ENCODE measurements around the gene KCNK15.

DNA sequence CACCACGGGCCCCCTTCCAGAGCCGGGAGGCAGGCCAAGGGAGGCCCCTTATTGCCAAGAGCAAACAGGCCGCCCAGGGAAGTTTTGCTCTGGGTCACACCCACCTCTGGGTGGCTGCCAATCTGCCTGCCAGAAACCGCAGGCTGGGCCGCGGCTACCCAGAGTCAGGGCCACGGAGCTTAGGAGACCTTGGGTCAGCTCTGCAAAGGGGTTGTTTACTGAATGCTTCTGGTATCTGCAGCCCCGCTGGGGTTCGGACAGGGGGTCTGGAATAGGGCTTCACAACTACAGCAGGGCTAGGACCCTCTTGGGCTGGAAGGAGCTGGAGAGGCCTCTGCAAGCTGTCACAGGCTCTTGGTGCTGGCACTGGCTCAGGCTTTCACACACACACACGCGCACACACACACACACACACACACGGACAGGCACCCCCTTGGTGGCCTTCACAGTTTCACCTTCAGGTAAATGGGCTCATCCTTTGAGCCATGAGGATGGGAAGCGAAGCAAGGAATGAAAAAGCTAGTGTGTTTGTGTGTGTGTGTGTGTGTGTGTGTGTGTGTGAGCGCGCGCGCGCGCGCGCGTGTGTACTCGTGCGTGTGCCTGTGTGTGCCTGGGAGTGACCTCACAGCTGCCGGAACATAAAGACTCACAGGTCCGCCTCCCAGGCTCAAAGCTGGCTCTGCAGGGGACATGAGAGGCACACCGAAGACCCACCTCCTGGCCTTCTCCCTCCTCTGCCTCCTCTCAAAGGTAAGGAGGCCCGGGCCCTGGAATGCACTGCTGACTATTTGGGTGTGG lies 30.8 kb upstream of the KCNK15 start, which contains the start of gene CCN5:
- TF ChIP-seq, protein P1, sequence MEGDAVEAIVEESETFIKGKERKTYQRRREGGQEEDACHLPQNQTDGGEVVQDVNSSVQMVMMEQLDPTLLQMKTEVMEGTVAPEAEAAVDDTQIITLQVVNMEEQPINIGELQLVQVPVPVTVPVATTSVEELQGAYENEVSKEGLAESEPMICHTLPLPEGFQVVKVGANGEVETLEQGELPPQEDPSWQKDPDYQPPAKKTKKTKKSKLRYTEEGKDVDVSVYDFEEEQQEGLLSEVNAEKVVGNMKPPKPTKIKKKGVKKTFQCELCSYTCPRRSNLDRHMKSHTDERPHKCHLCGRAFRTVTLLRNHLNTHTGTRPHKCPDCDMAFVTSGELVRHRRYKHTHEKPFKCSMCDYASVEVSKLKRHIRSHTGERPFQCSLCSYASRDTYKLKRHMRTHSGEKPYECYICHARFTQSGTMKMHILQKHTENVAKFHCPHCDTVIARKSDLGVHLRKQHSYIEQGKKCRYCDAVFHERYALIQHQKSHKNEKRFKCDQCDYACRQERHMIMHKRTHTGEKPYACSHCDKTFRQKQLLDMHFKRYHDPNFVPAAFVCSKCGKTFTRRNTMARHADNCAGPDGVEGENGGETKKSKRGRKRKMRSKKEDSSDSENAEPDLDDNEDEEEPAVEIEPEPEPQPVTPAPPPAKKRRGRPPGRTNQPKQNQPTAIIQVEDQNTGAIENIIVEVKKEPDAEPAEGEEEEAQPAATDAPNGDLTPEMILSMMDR (conservative IDR thresholded peaks at IDR 0.05; ENCODE audit: low read length), result no peak
- no peak for TF ChIP-seq EZH2phosphoT487 (IDR thresholded peaks at IDR 0.05; ENCODE audit: borderline replicate concordance)
